GM21576 (cell line): ENCODE measurements around the gene PYGO1.
"Not testable (repeated sequence)": the region's sequence is repeated elsewhere in the genome, so short reads cannot be mapped to it uniquely, and the experiment has no call there.

Source experiments
- ATAC-seq: cut with Tn5 transposase; IDR thresholded peaks from one replicate; pipeline ENCODE4 v1.9.1; 2021; ENCODE audit warnings: mild to moderate bottlenecking, moderate library complexity; ENCODE audit not compliant: unreplicated experiment

Gene PYGO1

GRCh38 chr15:55513621-55514413 is 74.3 kb downstream of the PYGO1 start:
- not testable (repeated sequence) for ATAC-seq

GRCh38 chr15:55513152-55513551 is 75.0 kb downstream of the PYGO1 start:
- ATAC-seq, result no peak

- no peak for ATAC-seq
Measured at GRCh38 chr15:55507567-55507966, 80.6 kb downstream of the PYGO1 start.

GRCh38 chr15:55505407-55505806 is 82.7 kb downstream of the PYGO1 start:
- not testable (repeated sequence) for ATAC-seq

GRCh38 chr15:55499151-55499550 is 89.0 kb downstream of the PYGO1 start:
- no peak for ATAC-seq

- ATAC-seq, result peak; percentile 97
Measured at GRCh38 chr15:55498109-55498938, 89.8 kb downstream of the PYGO1 start.

- ATAC-seq, result no peak
Measured at GRCh38 chr15:55496716-55497115, 91.4 kb downstream of the PYGO1 start.

- ATAC-seq, result no peak
Measured at GRCh38 chr15:55494931-55495330, 93.2 kb downstream of the PYGO1 start.

- ATAC-seq, result not testable (repeated sequence)
Measured at GRCh38 chr15:55488952-55489600, 99.1 kb downstream of the PYGO1 start.
